GM12872 (cell line): ENCODE data around the gene NPTN.

Experiments
- TF ChIP-seq, protein P1 (sequence below): IDR thresholded peaks from 3 replicates; pipeline ENCODE4 v1.5.1; 2011; ENCODE audit warnings: low read depth, mild to moderate bottlenecking, low read length, moderate library complexity; ENCODE audit not compliant: insufficient read depth

NPTN gene

DNA sequence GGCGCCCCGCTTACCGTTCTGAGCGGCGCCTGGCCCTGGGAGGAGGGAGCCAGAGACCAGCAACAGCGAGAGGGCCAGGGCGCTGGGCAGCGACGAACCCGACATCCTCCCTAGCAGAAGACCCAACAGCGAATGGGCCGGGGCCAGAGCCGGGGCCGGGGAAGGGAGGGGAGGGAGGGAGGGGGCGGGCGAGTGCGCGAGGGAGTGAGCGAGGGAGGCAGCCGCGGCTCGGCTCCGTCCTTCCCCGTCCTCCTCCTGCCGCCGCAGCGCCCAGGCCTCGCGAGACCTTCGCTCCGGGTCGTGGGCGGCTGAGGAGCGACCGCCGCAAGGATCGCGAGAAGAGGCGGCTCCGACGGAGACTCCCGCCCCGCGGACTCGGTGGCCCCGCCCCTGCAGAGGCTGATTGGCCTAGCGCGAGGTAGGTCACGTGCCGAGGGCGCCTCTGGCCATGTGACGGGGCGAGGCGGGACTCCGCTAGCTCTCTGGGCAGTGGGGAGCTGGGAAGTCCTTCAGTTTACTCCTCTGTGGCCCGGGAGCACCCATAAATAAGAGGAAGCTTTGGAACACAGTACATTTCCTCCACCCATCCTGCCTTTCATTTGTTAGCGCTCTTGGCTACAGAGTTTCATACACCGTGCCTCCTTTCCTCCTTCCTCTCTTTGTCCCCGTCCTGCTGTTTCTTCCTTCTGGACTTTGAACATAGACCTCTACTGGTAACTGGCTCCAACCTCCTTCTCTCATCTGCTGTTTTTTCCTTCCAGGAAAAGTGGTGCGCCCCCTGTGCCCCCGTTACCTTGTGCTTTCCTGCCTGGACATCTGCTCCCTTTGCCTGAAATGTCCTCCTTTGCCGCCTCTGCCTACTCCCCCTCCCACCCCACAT is at the start of gene NPTN:
Gene NPTN, minus strand, starts transcription at position 279 of the 880 bp plus-strand sequence. Its CDS starts 174 bp downstream, at position 105.
- TF ChIP-seq, protein P1, sequence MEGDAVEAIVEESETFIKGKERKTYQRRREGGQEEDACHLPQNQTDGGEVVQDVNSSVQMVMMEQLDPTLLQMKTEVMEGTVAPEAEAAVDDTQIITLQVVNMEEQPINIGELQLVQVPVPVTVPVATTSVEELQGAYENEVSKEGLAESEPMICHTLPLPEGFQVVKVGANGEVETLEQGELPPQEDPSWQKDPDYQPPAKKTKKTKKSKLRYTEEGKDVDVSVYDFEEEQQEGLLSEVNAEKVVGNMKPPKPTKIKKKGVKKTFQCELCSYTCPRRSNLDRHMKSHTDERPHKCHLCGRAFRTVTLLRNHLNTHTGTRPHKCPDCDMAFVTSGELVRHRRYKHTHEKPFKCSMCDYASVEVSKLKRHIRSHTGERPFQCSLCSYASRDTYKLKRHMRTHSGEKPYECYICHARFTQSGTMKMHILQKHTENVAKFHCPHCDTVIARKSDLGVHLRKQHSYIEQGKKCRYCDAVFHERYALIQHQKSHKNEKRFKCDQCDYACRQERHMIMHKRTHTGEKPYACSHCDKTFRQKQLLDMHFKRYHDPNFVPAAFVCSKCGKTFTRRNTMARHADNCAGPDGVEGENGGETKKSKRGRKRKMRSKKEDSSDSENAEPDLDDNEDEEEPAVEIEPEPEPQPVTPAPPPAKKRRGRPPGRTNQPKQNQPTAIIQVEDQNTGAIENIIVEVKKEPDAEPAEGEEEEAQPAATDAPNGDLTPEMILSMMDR: no peak

DNA sequence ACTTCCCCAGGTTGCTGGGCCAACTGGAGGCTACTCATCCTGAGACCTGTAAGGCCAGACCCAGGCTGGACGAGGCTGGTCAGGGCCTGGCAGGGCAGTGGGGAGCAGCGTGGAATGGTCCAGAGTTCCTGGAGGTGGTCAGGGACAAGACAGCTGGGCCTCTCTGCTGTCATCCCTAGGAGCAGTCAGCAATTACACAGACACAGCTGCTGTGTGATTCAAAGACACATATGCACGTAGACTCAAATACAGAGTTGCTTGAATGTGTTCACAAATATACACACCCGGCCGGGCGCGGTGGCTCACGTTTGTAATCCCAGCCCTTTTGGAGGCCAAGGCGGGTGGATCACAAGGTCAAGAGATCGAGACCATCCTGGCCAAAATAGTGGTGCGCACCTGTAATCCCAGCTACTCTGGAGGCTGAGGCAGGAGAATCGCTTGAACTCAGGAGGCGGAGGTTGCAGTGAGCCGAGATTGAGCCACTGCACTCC is 49.5 kb upstream of the NPTN start:
- TF ChIP-seq, protein P1: no peak

DNA sequence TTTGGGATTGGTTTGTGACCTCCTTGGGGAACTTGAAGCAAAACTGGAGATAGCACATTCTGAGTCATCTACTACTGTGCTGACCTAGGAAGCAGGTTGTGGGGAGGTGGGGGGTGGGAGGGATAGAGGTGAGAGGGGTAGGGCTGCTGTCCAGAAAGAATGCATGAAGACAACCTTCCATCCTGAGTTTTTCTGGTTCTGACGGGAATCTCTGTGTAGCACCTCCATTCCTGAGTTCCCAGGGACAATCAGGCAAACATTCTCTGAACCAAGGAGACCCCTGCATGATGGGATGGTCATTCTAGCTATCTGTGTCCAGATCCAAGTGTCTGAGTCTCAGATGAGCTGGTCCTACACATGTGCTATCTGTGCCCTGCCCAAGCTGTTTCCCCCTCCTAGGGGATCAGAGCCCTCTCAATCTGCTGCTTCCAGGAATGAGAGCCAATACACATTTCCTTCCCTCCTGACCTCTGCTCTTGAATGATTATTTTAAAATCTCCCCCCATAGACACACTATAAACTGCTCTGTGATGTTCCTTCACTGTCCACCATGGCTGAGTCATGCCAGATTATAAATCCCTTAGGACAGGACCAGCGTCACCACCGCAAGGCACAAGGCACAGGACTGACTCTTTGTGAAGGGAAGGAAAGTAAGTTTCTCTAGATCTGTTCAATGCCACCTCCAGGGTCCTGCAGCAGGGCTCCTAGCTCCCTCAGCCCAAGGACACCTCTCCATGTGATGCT is 48.8 kb upstream of the NPTN start:
- TF ChIP-seq, protein P1: no peak

DNA sequence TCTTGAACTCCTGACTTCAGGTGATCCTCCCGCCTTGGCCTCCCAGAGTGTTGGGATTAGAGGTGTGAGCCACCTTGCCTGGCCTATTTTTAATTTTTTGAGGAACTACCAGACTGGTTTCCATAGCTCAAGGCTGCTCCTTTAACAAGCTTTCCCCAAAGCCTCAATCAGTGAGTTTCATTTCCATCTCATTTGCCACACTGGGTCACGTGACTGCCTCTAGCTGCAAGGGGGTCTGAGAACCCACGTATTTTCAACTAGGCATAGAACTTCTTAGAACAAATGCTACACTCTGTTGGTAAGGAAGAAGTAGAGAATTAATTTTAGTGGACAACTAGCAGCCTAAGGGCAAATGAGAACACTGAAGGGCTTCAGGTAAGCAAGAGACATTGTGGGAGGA is 47.9 kb upstream of the NPTN start:
- TF ChIP-seq, protein P1: no peak

DNA sequence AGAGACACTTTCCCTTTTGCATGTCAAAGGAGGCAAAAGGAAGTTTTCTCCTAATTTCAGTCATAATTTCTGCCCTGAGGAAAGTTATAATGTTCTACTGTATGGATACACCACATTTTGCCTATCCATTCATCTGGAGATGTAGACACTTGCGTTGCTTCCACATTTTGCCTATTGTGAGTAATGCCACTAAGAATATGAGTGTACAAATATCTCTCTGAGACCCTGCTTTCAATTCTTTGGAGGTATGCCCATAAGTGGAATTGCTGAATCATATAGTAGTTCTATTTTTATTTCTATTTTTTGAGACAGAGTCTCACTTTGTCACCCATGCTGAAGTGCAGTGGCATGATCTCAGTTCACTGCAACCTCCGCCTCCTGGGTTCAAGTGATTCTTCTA is 47.4 kb upstream of the NPTN start:
- TF ChIP-seq, protein P1: no peak

DNA sequence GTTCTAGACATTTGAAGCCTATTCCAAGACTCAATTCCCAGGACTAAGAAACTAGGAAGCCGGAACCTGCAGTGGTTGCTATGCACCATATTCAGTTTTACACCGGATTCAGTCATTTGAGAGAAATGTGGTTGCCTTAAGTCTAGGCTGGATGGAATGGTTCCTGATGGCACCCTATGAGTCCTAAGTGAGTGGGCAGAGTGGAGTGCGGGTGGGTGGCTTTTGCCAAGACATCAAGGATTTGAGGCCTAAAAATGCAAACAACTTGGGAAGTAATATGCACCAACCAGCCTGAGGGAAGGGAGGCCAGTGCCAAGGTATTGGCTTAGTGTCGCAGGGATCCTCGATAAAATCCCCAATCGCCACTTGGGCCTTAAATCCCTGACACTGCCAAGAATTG is 46.8 kb upstream of the NPTN start:
- TF ChIP-seq, protein P1: no peak

DNA sequence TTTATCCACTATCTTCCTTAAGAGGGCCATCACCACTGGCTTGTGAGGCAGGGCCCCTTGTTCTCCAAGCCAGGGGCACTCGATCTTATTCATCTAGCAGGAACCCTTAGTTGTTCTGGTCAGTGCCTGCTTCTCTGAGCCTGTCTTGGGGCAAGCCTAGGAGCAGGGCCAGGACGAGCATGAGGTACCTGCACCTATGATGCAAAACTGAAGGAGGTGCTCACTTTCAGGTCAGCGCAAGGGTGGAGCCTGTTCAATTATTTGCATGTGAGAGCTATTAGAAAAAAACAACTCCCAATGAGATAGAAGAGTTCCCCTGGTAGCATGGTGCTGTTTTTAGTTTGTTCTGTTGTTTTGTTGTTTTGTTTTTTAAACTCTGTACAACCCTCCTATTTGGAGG is 46.0 kb upstream of the NPTN start:
- TF ChIP-seq, protein P1: no peak
